MM.1S (cell line): ENCODE results near the gene IRF6.

ENCODE experiments used
- CTCF ChIP-seq: fragments of 300-600 bp; sonication (generic); IDR thresholded peaks from 2 replicates; pipeline ENCODE4 v1.5.1; 2016; ENCODE audit warnings: antibody characterized with exemption, low read length, mixed read lengths
- EZH2 ChIP-seq: fragments of 300-600 bp; sonication (generic); optimal IDR thresholded peaks from 2 replicates; pipeline ENCODE3; 2017; ENCODE audit warnings: low read depth, mild to moderate bottlenecking, antibody characterized with exemption, low read length, mixed read lengths
- EZH2phosphoT487 ChIP-seq: fragments of 300-600 bp; sonication (generic); IDR thresholded peaks from 2 replicates; pipeline ENCODE4 v1.6.1; 2018; ENCODE audit warnings: antibody characterized with exemption, low read length

DNA sequence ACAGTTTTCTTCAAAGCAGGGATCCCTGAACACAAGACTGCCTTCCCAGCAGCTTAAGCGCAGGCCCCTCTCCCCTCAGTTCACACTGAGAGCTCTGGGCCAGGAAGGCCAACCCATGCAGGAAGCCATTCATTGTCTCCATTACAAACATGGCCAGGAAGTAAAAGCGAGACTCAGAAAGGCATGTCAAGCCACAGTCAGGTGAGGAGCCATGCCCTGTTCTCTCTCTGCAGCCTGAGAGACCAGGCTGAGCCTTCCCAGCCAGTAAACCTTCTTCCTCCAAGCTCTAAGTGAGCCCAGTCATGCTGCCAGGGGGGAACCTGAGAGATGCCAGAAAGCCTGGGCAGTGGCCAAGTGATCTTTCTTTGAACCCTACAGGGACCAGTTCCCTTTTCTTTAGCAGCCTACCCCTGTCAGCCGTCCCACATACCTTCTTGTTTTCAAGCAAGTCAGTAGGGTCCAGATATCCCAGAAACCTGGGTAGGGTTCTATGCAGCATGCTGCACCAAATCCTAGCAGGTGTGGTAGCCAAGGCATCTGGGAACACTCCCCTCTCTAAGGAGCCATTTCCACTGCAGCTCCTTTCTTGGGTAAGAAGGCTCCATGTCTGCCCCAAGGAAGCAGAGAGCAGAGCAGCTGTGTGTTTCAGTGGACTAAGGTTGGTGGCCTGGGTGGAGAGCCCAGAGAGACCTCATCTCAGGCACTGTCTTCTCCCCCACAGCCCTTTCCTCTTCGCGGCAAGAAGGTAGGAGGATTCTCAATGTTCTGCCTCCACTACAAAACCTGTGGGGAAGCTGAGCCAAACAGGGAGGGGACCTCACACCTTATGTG, 49.1 kb downstream of the IRF6 start:
- no peak for TF ChIP-seq EZH2phosphoT487
- no peak for TF ChIP-seq CTCF
- TF ChIP-seq EZH2, result no peak
